ENCODE results near the gene IL17F.
"Not testable (repeated sequence)": the region's sequence is repeated elsewhere in the genome, so short reads cannot be mapped to it uniquely, and the experiment has no call there.

The IL17F gene

GRCh38 chr6:52243282-52243893 lies 912 bp downstream of the IL17F start:
- no peak for DNase-seq

GRCh38 chr6:52241819-52242218 lies 2.5 kb downstream of the IL17F start:
- no peak for DNase-seq

- peak; percentile 50 for DNase-seq
These were observed 10.1 kb downstream of the IL17F start for GRCh38 chr6:52233975-52234823.

GRCh38 chr6:52233005-52233404 lies 11.3 kb downstream of the IL17F start:
- DNase-seq = no peak

GRCh38 chr6:52231406-52232127 lies 12.7 kb downstream of the IL17F start:
- no peak for DNase-seq

- DNase-seq = no peak
These were observed 13.6 kb downstream of the IL17F start for GRCh38 chr6:52230685-52231084.

- no peak for DNase-seq
These were observed 16.8 kb downstream of the IL17F start for GRCh38 chr6:52227495-52227894.

GRCh38 chr6:52221302-52221701 lies 23.0 kb downstream of the IL17F start:
- peak; percentile 72 for DNase-seq

GRCh38 chr6:52217761-52218160 lies 26.5 kb downstream of the IL17F start:
- no peak for DNase-seq

- DNase-seq = no peak
These were observed 27.2 kb downstream of the IL17F start for GRCh38 chr6:52216932-52217575.

GRCh38 chr6:52215787-52216186 lies 28.5 kb downstream of the IL17F start:
- DNase-seq = no peak

GRCh38 chr6:52213127-52213526 lies 31.2 kb downstream of the IL17F start:
- DNase-seq = no peak

GRCh38 chr6:52210227-52210626 lies 34.1 kb downstream of the IL17F start:
- no peak for DNase-seq

- no peak for DNase-seq
These were observed 34.5 kb downstream of the IL17F start for GRCh38 chr6:52209770-52210169.

GRCh38 chr6:52208612-52209011 lies 35.7 kb downstream of the IL17F start:
- DNase-seq = no peak

GRCh38 chr6:52207066-52207465 lies 37.2 kb downstream of the IL17F start:
- DNase-seq = no peak

GRCh38 chr6:52201493-52201892 lies 42.8 kb downstream of the IL17F start:
- DNase-seq = no peak

- no peak for DNase-seq
These were observed 43.3 kb downstream of the IL17F start for GRCh38 chr6:52201046-52201445.

- DNase-seq = not testable (repeated sequence)
These were observed 44.2 kb downstream of the IL17F start for GRCh38 chr6:52200088-52200487.

- no peak for DNase-seq
These were observed 48.4 kb downstream of the IL17F start for GRCh38 chr6:52195886-52196285.

- no peak for DNase-seq
These were observed 52.5 kb downstream of the IL17F start for GRCh38 chr6:52191824-52192223.

- DNase-seq = no peak
These were observed 53.9 kb downstream of the IL17F start for GRCh38 chr6:52190409-52190808.

- DNase-seq = no peak
These were observed 54.3 kb downstream of the IL17F start for GRCh38 chr6:52189974-52190373.
